ENCODE data around the gene PRICKLE3. TPM values are rescaled to one million over a fixed set of nuclear protein-coding genes. Genes with fewer than 3 reads are reported as not detected.

PRICKLE3 gene
- total and polyA plus RNA-seq, 4 experiments from 2014 or later = 0.73 to 12.3 (median 8.3) TPM

- H3K36me3 Mint-ChIP-seq = peaks cover 18 to 44% of the 10 kb centered on the region in 2 donors
- CTCF ChIA-PET (ENCODE audit: partially characterized antibody) = interaction anchor here (1.0 to 2.1 kb wide), 4 partner anchors 13 to 99 kb away, joined by 3 to 7 read pairs (median 4); no protein-coding TSS in a partner anchor
- intact Hi-C loops (cut with micrococcal nuclease) = no loop called here
Measured at GRCh38 chrX:49179358-49179757, 6.8 kb downstream of the PRICKLE3 start.

GRCh38 chrX:49178537-49178936 lies 7.6 kb downstream of the PRICKLE3 start:
- POLR2A ChIA-PET (ENCODE audit: partially characterized antibody) = interaction anchor here (2.6 kb wide), 1 partner anchor 12 kb away, joined by 14 read pairs; no protein-coding TSS in a partner anchor
- CTCF ChIA-PET (ENCODE audit: partially characterized antibody) = interaction anchor here (1.5 kb wide), 1 partner anchor 12 kb away, joined by 9 read pairs; no protein-coding TSS in a partner anchor

More at GRCh38 chrX:49179358-49179757, 6.8 kb downstream of the PRICKLE3 start:
- Mint-ChIP-seq H3K27ac (peak overlapping the region in 4 of 7 donors; percentile 56 to 82 (median 68)), H3K4me1 (peaks cover 3 to 18% (median 8%) of the 10 kb centered on the region in 4 donors), H3K27me3 (no peaks in the 10 kb centered on the region), H3K4me3 (no peak overlapping the region), H3K9me3 (peaks cover 0 to 1% (median 0%) of the 10 kb centered on the region in 8 donors)
- DNase-seq = no peak
- Histone ChIP-seq H3K27me3 (ENCODE audit: insufficient read depth, low read length) (no peaks in the 10 kb centered on the region), H3K4me1 (ENCODE audit: insufficient read depth, low read length) (peaks cover 4% of the 10 kb centered on the region), H3K27ac (ENCODE audit: low read depth, low read length) (no peak overlapping the region), H3K4me3 (ENCODE audit: low read length in 2 of 2) (no peak overlapping the region), H3K9me3 (ENCODE audit: control insufficient read depth in 1 of 2, low read length in 2 of 2) (no peaks in the 10 kb centered on the region), H3K36me3 (ENCODE audit: insufficient read depth, low read length) (peaks cover 6% of the 10 kb centered on the region)
- POLR2A ChIA-PET (ENCODE audit: partially characterized antibody) = no interaction called here

GRCh38 chrX:49177873-49178480 lies 8.2 kb downstream of the PRICKLE3 start:
- peaks cover 10% of the 10 kb centered on the region for H3K36me3 ChIP-seq (ENCODE audit: insufficient read depth, low read length)
- intact Hi-C loops (cut with micrococcal nuclease) = no loop called here
- Mint-ChIP-seq H3K4me3 (no peak overlapping the region), H3K4me1 (peaks cover 7 to 22% (median 11%) of the 10 kb centered on the region in 4 donors), H3K9me3 (peaks cover 0 to 1% (median 0%) of the 10 kb centered on the region in 8 donors), H3K27me3 (no peaks in the 10 kb centered on the region), H3K36me3 (peaks cover 18 to 54% of the 10 kb centered on the region in 2 donors), H3K27ac (peak overlapping the region in 3 of 7 donors; percentile 8 to 68 (median 65))
- DNase-seq = no peak
- ChIA-PET POLR2A (ENCODE audit: partially characterized antibody) (interaction anchor here (0.8 to 2.6 kb wide), 2 partner anchors 11 to 23 kb away, joined by 3 to 14 read pairs; no protein-coding TSS in a partner anchor), CTCF (ENCODE audit: partially characterized antibody) (interaction anchor here (0.9 to 1.5 kb wide), 4 partner anchors 11 to 231 kb away, joined by 3 to 9 read pairs (median 3); no protein-coding TSS in a partner anchor)
- H3K27ac ChIP-seq (ENCODE audit: low read depth, low read length) = no peak overlapping the region
- no peaks in the 10 kb centered on the region for H3K27me3 ChIP-seq (ENCODE audit: insufficient read depth, low read length)
- H3K9me3 ChIP-seq (ENCODE audit: control insufficient read depth in 1 of 2, low read length in 2 of 2) = no peaks in the 10 kb centered on the region
- no peak overlapping the region for H3K4me3 ChIP-seq (ENCODE audit: low read length in 2 of 2)
- peaks cover 11% of the 10 kb centered on the region for H3K4me1 ChIP-seq (ENCODE audit: insufficient read depth, low read length)

More at GRCh38 chrX:49178537-49178936, 7.6 kb downstream of the PRICKLE3 start:
- Histone ChIP-seq H3K27me3 (ENCODE audit: insufficient read depth, low read length) (no peaks in the 10 kb centered on the region), H3K4me1 (ENCODE audit: insufficient read depth, low read length) (peaks cover 5% of the 10 kb centered on the region), H3K9me3 (ENCODE audit: control insufficient read depth in 1 of 2, low read length in 2 of 2) (no peaks in the 10 kb centered on the region), H3K27ac (ENCODE audit: low read depth, low read length) (no peak overlapping the region), H3K36me3 (ENCODE audit: insufficient read depth, low read length) (peaks cover 10% of the 10 kb centered on the region), H3K4me3 (ENCODE audit: low read length in 2 of 2) (no peak overlapping the region)
- intact Hi-C loops (cut with micrococcal nuclease) = no loop called here
- Mint-ChIP-seq H3K27me3 (no peaks in the 10 kb centered on the region), H3K36me3 (peaks cover 18 to 48% of the 10 kb centered on the region in 2 donors), H3K9me3 (peaks cover 0 to 1% (median 0%) of the 10 kb centered on the region in 8 donors), H3K27ac (no peak overlapping the region), H3K4me3 (no peak overlapping the region), H3K4me1 (peaks cover 3 to 16% (median 8%) of the 10 kb centered on the region in 4 donors)
- no peak for DNase-seq

GRCh38 chrX:49177338-49177833 lies 8.8 kb downstream of the PRICKLE3 start:
- no peaks in the 10 kb centered on the region for H3K27me3 ChIP-seq (ENCODE audit: insufficient read depth, low read length)
- Mint-ChIP-seq H3K4me1 (peaks cover 8 to 27% (median 15%) of the 10 kb centered on the region in 4 donors), H3K9me3 (peaks cover 0 to 1% (median 0%) of the 10 kb centered on the region in 8 donors), H3K4me3 (no peak overlapping the region), H3K27ac (peak overlapping the region in 4 of 7 donors; percentile 8 to 68 (median 66)), H3K36me3 (peaks cover 17 to 55% of the 10 kb centered on the region in 2 donors), H3K27me3 (no peaks in the 10 kb centered on the region)
- H3K9me3 ChIP-seq (ENCODE audit: control insufficient read depth in 1 of 2, low read length in 2 of 2) = no peaks in the 10 kb centered on the region
- H3K36me3 ChIP-seq (ENCODE audit: insufficient read depth, low read length) = peaks cover 10% of the 10 kb centered on the region
- CTCF ChIA-PET (ENCODE audit: partially characterized antibody) = interaction anchor here (0.9 to 1.5 kb wide), 4 partner anchors 10 to 230 kb away, joined by 3 to 9 read pairs (median 3); no protein-coding TSS in a partner anchor
- peak in 1 of 5 donors; percentile 19 for DNase-seq
- intact Hi-C loops (cut with micrococcal nuclease) = no loop called here
- H3K4me1 ChIP-seq (ENCODE audit: insufficient read depth, low read length) = peaks cover 15% of the 10 kb centered on the region
- H3K27ac ChIP-seq (ENCODE audit: low read depth, low read length) = no peak overlapping the region
- H3K4me3 ChIP-seq (ENCODE audit: low read length in 2 of 2) = no peak overlapping the region
- POLR2A ChIA-PET (ENCODE audit: partially characterized antibody) = interaction anchor here (0.6 to 2.6 kb wide), 3 partner anchors 11 to 68 kb away, joined by 3 to 14 read pairs (median 3); no protein-coding TSS in a partner anchor

- no peaks in the 10 kb centered on the region for H3K27me3 Mint-ChIP-seq
- peak overlapping the region in 3 of 7 donors; percentile 48 to 75 (median 53) for H3K27ac Mint-ChIP-seq
- POLR2A ChIA-PET (ENCODE audit: partially characterized antibody) = interaction anchor here (0.6 to 2.6 kb wide), 3 partner anchors 10 to 67 kb away, joined by 3 to 14 read pairs (median 3); no protein-coding TSS in a partner anchor
- H3K4me3 Mint-ChIP-seq = no peak overlapping the region
- Histone ChIP-seq H3K4me3 (ENCODE audit: low read length in 2 of 2) (no peak overlapping the region), H3K27me3 (ENCODE audit: insufficient read depth, low read length) (no peaks in the 10 kb centered on the region), H3K27ac (ENCODE audit: low read depth, low read length) (no peak overlapping the region), H3K9me3 (ENCODE audit: control insufficient read depth in 1 of 2, low read length in 2 of 2) (no peaks in the 10 kb centered on the region), H3K36me3 (ENCODE audit: insufficient read depth, low read length) (peaks cover 10% of the 10 kb centered on the region), H3K4me1 (ENCODE audit: insufficient read depth, low read length) (peaks cover 15% of the 10 kb centered on the region)
- CTCF ChIA-PET (ENCODE audit: partially characterized antibody) = interaction anchor here (0.9 to 1.5 kb wide), 5 partner anchors 10 to 230 kb away, joined by 3 to 9 read pairs (median 3); no protein-coding TSS in a partner anchor
- H3K9me3 Mint-ChIP-seq = peaks cover 0 to 1% (median 0%) of the 10 kb centered on the region in 8 donors
- intact Hi-C loops (cut with micrococcal nuclease) = no loop called here
- peaks cover 8 to 32% (median 15%) of the 10 kb centered on the region in 4 donors for H3K4me1 Mint-ChIP-seq
- DNase-seq = no peak
- H3K36me3 Mint-ChIP-seq = peaks cover 14 to 52% of the 10 kb centered on the region in 2 donors
Measured at GRCh38 chrX:49176421-49177326, 9.5 kb downstream of the PRICKLE3 start.

- Mint-ChIP-seq H3K4me1 (peaks cover 8 to 35% (median 15%) of the 10 kb centered on the region in 4 donors), H3K27ac (peak overlapping the region in 2 of 7 donors; percentile 22 to 59), H3K4me3 (no peak overlapping the region), H3K27me3 (no peaks in the 10 kb centered on the region), H3K9me3 (peaks cover 0 to 1% (median 0%) of the 10 kb centered on the region in 8 donors), H3K36me3 (peaks cover 14 to 49% of the 10 kb centered on the region in 2 donors)
- peaks cover 10% of the 10 kb centered on the region for H3K36me3 ChIP-seq (ENCODE audit: insufficient read depth, low read length)
- intact Hi-C loops (cut with micrococcal nuclease) = no loop called here
- no peak overlapping the region for H3K4me3 ChIP-seq (ENCODE audit: low read length in 2 of 2)
- no peak for DNase-seq
- POLR2A ChIA-PET (ENCODE audit: partially characterized antibody) = interaction anchor here (1.1 to 1.7 kb wide), 2 partner anchors 9 to 15 kb away, joined by 5 to 6 read pairs; no protein-coding TSS in a partner anchor
- H3K27me3 ChIP-seq (ENCODE audit: insufficient read depth, low read length) = no peaks in the 10 kb centered on the region
- CTCF ChIA-PET (ENCODE audit: partially characterized antibody) = interaction anchor here (0.9 kb wide), 1 partner anchor 9 kb away, joined by 3 read pairs; no protein-coding TSS in a partner anchor
- H3K9me3 ChIP-seq (ENCODE audit: control insufficient read depth in 1 of 2, low read length in 2 of 2) = no peaks in the 10 kb centered on the region
- H3K4me1 ChIP-seq (ENCODE audit: insufficient read depth, low read length) = peaks cover 15% of the 10 kb centered on the region
- no peak overlapping the region for H3K27ac ChIP-seq (ENCODE audit: low read depth, low read length)
Measured at GRCh38 chrX:49175435-49176274, 10.5 kb downstream of the PRICKLE3 start.
